ENCODE data around the gene GNAZ.

The GNAZ gene

GRCh38 chr22:23092217-23092955 is 22.1 kb downstream of the GNAZ start:
- Histone ChIP-seq H3K9ac (ENCODE audit: low read length) (no peak overlapping the region), H3K23ac (ENCODE audit: low read length) (no peak overlapping the region), H4K12ac (ENCODE audit: low read depth, low read length) (no peak overlapping the region), H4K91ac (ENCODE audit: low read depth, low read length) (no peak overlapping the region), H2AFZ (ENCODE audit: insufficient read depth, low read length, poor library complexity) (no peak overlapping the region), H4K8ac (ENCODE audit: low read depth, low read length) (no peak overlapping the region), H3K27me3 (ENCODE audit: insufficient read depth, low read length) (no peaks in the 10 kb centered on the region), H3K4me3 (ENCODE audit: low read depth, low read length) (no peak overlapping the region), H3K79me1 (ENCODE audit: low read length) (no peaks in the 10 kb centered on the region), H3K4me2 (ENCODE audit: low read length) (no peak overlapping the region), H3K18ac (ENCODE audit: low read length) (no peak overlapping the region), H2BK5ac (ENCODE audit: low read depth, low read length, poor library complexity) (no peak overlapping the region), H3K14ac (ENCODE audit: low read length) (no peak overlapping the region), H3K27ac (ENCODE audit: low read depth, low read length) (no peak overlapping the region), H2BK12ac (ENCODE audit: low read length) (no peak overlapping the region), H2BK120ac (ENCODE audit: insufficient read depth, low read length, poor library complexity) (no peak overlapping the region), H3K4ac (ENCODE audit: low read depth, low read length) (no peak overlapping the region), H2AK5ac (ENCODE audit: low read length) (no peak overlapping the region), H3K9me3 (ENCODE audit: insufficient read depth, low read depth, low read length) (peaks cover 6% of the 10 kb centered on the region), H3K79me2 (ENCODE audit: control insufficient read depth, insufficient read depth, low read length, poor library complexity) (no peaks in the 10 kb centered on the region), H3K4me1 (ENCODE audit: control insufficient read depth in 1 of 2, insufficient read depth in 2 of 2, low read length in 2 of 2) (no peaks in the 10 kb centered on the region), H3K36me3 (ENCODE audit: control insufficient read depth in 1 of 2, insufficient read depth in 2 of 2, low read length in 2 of 2) (no peaks in the 10 kb centered on the region)
- DNase-seq, result no peak
- no CpG with 5 or more reads among the region's 13 CpGs for WGBS (ENCODE audit: extremely low coverage, insufficient coverage, insufficient read length)

GRCh38 chr22:23093051-23093788 is 22.9 kb downstream of the GNAZ start:
- no CpG with 5 or more reads among the region's 14 CpGs for WGBS (ENCODE audit: extremely low coverage, insufficient coverage, insufficient read length)
- H4K8ac ChIP-seq (ENCODE audit: low read depth, low read length), result no peak overlapping the region
- no peak overlapping the region for H3K4ac ChIP-seq (ENCODE audit: low read depth, low read length)
- no peak overlapping the region for H3K14ac ChIP-seq (ENCODE audit: low read length)
- H3K9me3 ChIP-seq (ENCODE audit: insufficient read depth, low read depth, low read length), result peaks cover 6% of the 10 kb centered on the region
- no peak overlapping the region for H3K27ac ChIP-seq (ENCODE audit: low read depth, low read length)
- H3K23ac ChIP-seq (ENCODE audit: low read length), result no peak overlapping the region
- H3K4me2 ChIP-seq (ENCODE audit: low read length), result no peak overlapping the region
- no peak overlapping the region for H3K9ac ChIP-seq (ENCODE audit: low read length)
- no peak overlapping the region for H2AFZ ChIP-seq (ENCODE audit: insufficient read depth, low read length, poor library complexity)
- DNase-seq, result no peak
- no peaks in the 10 kb centered on the region for H3K4me1 ChIP-seq (ENCODE audit: control insufficient read depth in 1 of 2, insufficient read depth in 2 of 2, low read length in 2 of 2)
- H2BK120ac ChIP-seq (ENCODE audit: insufficient read depth, low read length, poor library complexity), result no peak overlapping the region
- no peaks in the 10 kb centered on the region for H3K79me1 ChIP-seq (ENCODE audit: low read length)
- H2AK5ac ChIP-seq (ENCODE audit: low read length), result no peak overlapping the region
- H3K36me3 ChIP-seq (ENCODE audit: control insufficient read depth in 1 of 2, insufficient read depth in 2 of 2, low read length in 2 of 2), result no peaks in the 10 kb centered on the region
- H2BK5ac ChIP-seq (ENCODE audit: low read depth, low read length, poor library complexity), result no peak overlapping the region
- no peak overlapping the region for H4K91ac ChIP-seq (ENCODE audit: low read depth, low read length)
- no peak overlapping the region for H3K4me3 ChIP-seq (ENCODE audit: low read depth, low read length)
- H2BK12ac ChIP-seq (ENCODE audit: low read length), result no peak overlapping the region
- H4K12ac ChIP-seq (ENCODE audit: low read depth, low read length), result no peak overlapping the region
- H3K18ac ChIP-seq (ENCODE audit: low read length), result no peak overlapping the region
- H3K79me2 ChIP-seq (ENCODE audit: control insufficient read depth, insufficient read depth, low read length, poor library complexity), result no peaks in the 10 kb centered on the region
- H3K27me3 ChIP-seq (ENCODE audit: insufficient read depth, low read length), result no peaks in the 10 kb centered on the region

- DNase-seq, result no peak
- H4K91ac ChIP-seq (ENCODE audit: low read depth, low read length), result no peak overlapping the region
- no peak overlapping the region for H3K9ac ChIP-seq (ENCODE audit: low read length)
Measured at GRCh38 chr22:23094260-23094659, 23.9 kb downstream of the GNAZ start.

GRCh38 chr22:23094695-23095681 is 24.7 kb downstream of the GNAZ start:
- H3K79me2 ChIP-seq (ENCODE audit: control insufficient read depth, insufficient read depth, low read length, poor library complexity), result no peaks in the 10 kb centered on the region
- H2BK12ac ChIP-seq (ENCODE audit: low read length), result no peak overlapping the region
- H3K14ac ChIP-seq (ENCODE audit: low read length), result no peak overlapping the region
- no peak overlapping the region for H4K91ac ChIP-seq (ENCODE audit: low read depth, low read length)
- no CpG with 5 or more reads among the region's 31 CpGs for WGBS (ENCODE audit: extremely low coverage, insufficient coverage, insufficient read length)
- no peak overlapping the region for H3K9ac ChIP-seq (ENCODE audit: low read length)
- H3K9me3 ChIP-seq (ENCODE audit: insufficient read depth, low read depth, low read length), result peaks cover 3% of the 10 kb centered on the region
- no peak overlapping the region for H2AK5ac ChIP-seq (ENCODE audit: low read length)
- no peak overlapping the region for H3K18ac ChIP-seq (ENCODE audit: low read length)
- H2BK5ac ChIP-seq (ENCODE audit: low read depth, low read length, poor library complexity), result no peak overlapping the region
- H3K4me2 ChIP-seq (ENCODE audit: low read length), result no peak overlapping the region
- H3K23ac ChIP-seq (ENCODE audit: low read length), result no peak overlapping the region
- no peak overlapping the region for H3K27ac ChIP-seq (ENCODE audit: low read depth, low read length)
- H3K4me3 ChIP-seq (ENCODE audit: low read depth, low read length), result no peak overlapping the region
- H4K8ac ChIP-seq (ENCODE audit: low read depth, low read length), result no peak overlapping the region
- no peaks in the 10 kb centered on the region for H3K4me1 ChIP-seq (ENCODE audit: control insufficient read depth in 1 of 2, insufficient read depth in 2 of 2, low read length in 2 of 2)
- no peak overlapping the region for H3K4ac ChIP-seq (ENCODE audit: low read depth, low read length)
- H2BK120ac ChIP-seq (ENCODE audit: insufficient read depth, low read length, poor library complexity), result no peak overlapping the region
- DNase-seq, result no peak
- H4K12ac ChIP-seq (ENCODE audit: low read depth, low read length), result no peak overlapping the region
- H3K36me3 ChIP-seq (ENCODE audit: control insufficient read depth in 1 of 2, insufficient read depth in 2 of 2, low read length in 2 of 2), result no peaks in the 10 kb centered on the region
- H3K27me3 ChIP-seq (ENCODE audit: insufficient read depth, low read length), result no peaks in the 10 kb centered on the region
- no peaks in the 10 kb centered on the region for H3K79me1 ChIP-seq (ENCODE audit: low read length)
- H2AFZ ChIP-seq (ENCODE audit: insufficient read depth, low read length, poor library complexity), result no peak overlapping the region

More at GRCh38 chr22:23094260-23094659, 23.9 kb downstream of the GNAZ start:
- no peaks in the 10 kb centered on the region for H3K79me2 ChIP-seq (ENCODE audit: control insufficient read depth, insufficient read depth, low read length, poor library complexity)
- no peak overlapping the region for H3K27ac ChIP-seq (ENCODE audit: low read depth, low read length)
- H3K36me3 ChIP-seq (ENCODE audit: control insufficient read depth in 1 of 2, insufficient read depth in 2 of 2, low read length in 2 of 2), result no peaks in the 10 kb centered on the region
- no peak overlapping the region for H2BK12ac ChIP-seq (ENCODE audit: low read length)
- no peak overlapping the region for H3K18ac ChIP-seq (ENCODE audit: low read length)
- H3K9me3 ChIP-seq (ENCODE audit: insufficient read depth, low read depth, low read length), result peaks cover 6% of the 10 kb centered on the region
- no peak overlapping the region for H3K4ac ChIP-seq (ENCODE audit: low read depth, low read length)
- H3K79me1 ChIP-seq (ENCODE audit: low read length), result no peaks in the 10 kb centered on the region
- no peak overlapping the region for H3K14ac ChIP-seq (ENCODE audit: low read length)
- H3K27me3 ChIP-seq (ENCODE audit: insufficient read depth, low read length), result no peaks in the 10 kb centered on the region
- H3K23ac ChIP-seq (ENCODE audit: low read length), result no peak overlapping the region
- H3K4me2 ChIP-seq (ENCODE audit: low read length), result no peak overlapping the region
- no peak overlapping the region for H3K4me3 ChIP-seq (ENCODE audit: low read depth, low read length)
- no peak overlapping the region for H2AK5ac ChIP-seq (ENCODE audit: low read length)
- no peak overlapping the region for H4K12ac ChIP-seq (ENCODE audit: low read depth, low read length)
- WGBS (ENCODE audit: extremely low coverage, insufficient coverage, insufficient read length), result no CpG with 5 or more reads among the region's 9 CpGs
- H4K8ac ChIP-seq (ENCODE audit: low read depth, low read length), result no peak overlapping the region
- no peak overlapping the region for H2AFZ ChIP-seq (ENCODE audit: insufficient read depth, low read length, poor library complexity)
- H2BK120ac ChIP-seq (ENCODE audit: insufficient read depth, low read length, poor library complexity), result no peak overlapping the region
- H2BK5ac ChIP-seq (ENCODE audit: low read depth, low read length, poor library complexity), result no peak overlapping the region
- H3K4me1 ChIP-seq (ENCODE audit: control insufficient read depth in 1 of 2, insufficient read depth in 2 of 2, low read length in 2 of 2), result no peaks in the 10 kb centered on the region
